Psoas muscle (tissue), 8 donors: ENCODE measurements around the gene CACNB1. TPM values are rescaled to one million over a fixed set of nuclear protein-coding genes. Genes with fewer than 3 reads are reported as not detected.

Experiments
- ATAC-seq, 4 donors: fragments of 200-7000 bp; cut with Tn5 transposase; one replicate each; pipeline ENCODE4 v1.9.1; 2020; ENCODE audit warnings: moderate library complexity in 3 of 4, mild to moderate bottlenecking in 2 of 4
- DNase-seq, 2 donors: peaks; one replicate each; pipeline ENCODE4 v3.0.0-alpha.2; 2020
- H3K27ac ChIP-seq: fragments of 200-600 bp; one replicate; pipeline ENCODE4 v1.8.0; 2022
- H3K27me3 ChIP-seq, 3 donors: fragments of 200-600 bp in 1 of 3; one replicate each; pipeline versions ENCODE4 v1.6.1 to v1.8.0; 2013 to 2022; ENCODE audit warnings: low read length in 2 of 3, mild to moderate bottlenecking in 2 of 3, moderate library complexity in 1 of 3; ENCODE audit not compliant: insufficient read depth in 3 of 3
- H3K36me3 ChIP-seq, 2 donors: fragments of 200-600 bp in 1 of 2; one replicate each; pipeline versions ENCODE4 v1.6.1 to v1.8.0; 2013 to 2022; ENCODE audit warnings: low read depth in 1 of 2, mild to moderate bottlenecking in 1 of 2, moderate library complexity in 1 of 2; ENCODE audit not compliant: insufficient read depth in 1 of 2
- H3K4me1 ChIP-seq: fragments of 200-600 bp; one replicate; pipeline ENCODE4 v1.8.0; 2022
- H3K4me3 ChIP-seq: fragments of 200-600 bp; one replicate; pipeline ENCODE4 v1.8.0; 2022; ENCODE audit warnings: mild to moderate bottlenecking
- H3K9me3 ChIP-seq: fragments of 200-600 bp; one replicate; pipeline ENCODE4 v1.8.0; 2022
- WGBS, 3 donors: extraction: QIAGEN DNeasy Blood & Tissue Kit; methylation state at CpG; one replicate each; pipeline versions ENCODE4 v1.1.6 to v1.1.7; 2013; 5-methylcytosine and 5-hydroxymethylcytosine counted together
- intact Hi-C, 2 donors: fragments of 100-400 bp; cut with DNase I; formaldehyde crosslinking; loops; one replicate each; pipeline versions ENCODE4 v1.11.0 to v1.14.2; 2022
- polyA plus RNA-seq, 3 donors: library from polyadenylated mRNA; stranded (reverse); fragments of 200-250 nt; gene quantifications; one replicate each; pipeline ENCODE4 v1.2.3, GENCODE V29; 2013
- total RNA-seq, 4 donors: library from RNA; stranded (reverse); fragmentation: NEBNext Ultra II Directional in 2 of 4; extraction: Animal tissue kit (Norgen Biotek cat#: 25700) in 2 of 4; gene quantifications; one replicate each; pipeline versions ENCODE4 v1.2.1 to v1.2.4, GENCODE V29; 2021 to 2023
- TF ChIP-seq, protein P1 (sequence below): fragments of 200-600 bp; IDR thresholded peaks from one replicate; pipeline ENCODE4 v1.8.0; 2022; ENCODE audit warnings: antibody characterized with exemption
- donor health status: healthy with polysubstance abuse.
- donor health status: DM: no; HTN: no; CAD: no; lungs with moderate emphysema.
- donor health status: Bipolar disorder and iron deficiency.
- donor health status: healthy.
- donor health status: DM: yes; HTN: yes; CAD: no.
- donor health status: DM: no; HTN: no; CAD: no.
- donor health status: DM: no; HTN: no; CAD: no.
- donor health status: DM: yes; HTN: yes; CAD: no.

Gene CACNB1
- total and polyA plus RNA-seq, 7 donors, result 88.2 to 274 (median 209) TPM

DNA sequence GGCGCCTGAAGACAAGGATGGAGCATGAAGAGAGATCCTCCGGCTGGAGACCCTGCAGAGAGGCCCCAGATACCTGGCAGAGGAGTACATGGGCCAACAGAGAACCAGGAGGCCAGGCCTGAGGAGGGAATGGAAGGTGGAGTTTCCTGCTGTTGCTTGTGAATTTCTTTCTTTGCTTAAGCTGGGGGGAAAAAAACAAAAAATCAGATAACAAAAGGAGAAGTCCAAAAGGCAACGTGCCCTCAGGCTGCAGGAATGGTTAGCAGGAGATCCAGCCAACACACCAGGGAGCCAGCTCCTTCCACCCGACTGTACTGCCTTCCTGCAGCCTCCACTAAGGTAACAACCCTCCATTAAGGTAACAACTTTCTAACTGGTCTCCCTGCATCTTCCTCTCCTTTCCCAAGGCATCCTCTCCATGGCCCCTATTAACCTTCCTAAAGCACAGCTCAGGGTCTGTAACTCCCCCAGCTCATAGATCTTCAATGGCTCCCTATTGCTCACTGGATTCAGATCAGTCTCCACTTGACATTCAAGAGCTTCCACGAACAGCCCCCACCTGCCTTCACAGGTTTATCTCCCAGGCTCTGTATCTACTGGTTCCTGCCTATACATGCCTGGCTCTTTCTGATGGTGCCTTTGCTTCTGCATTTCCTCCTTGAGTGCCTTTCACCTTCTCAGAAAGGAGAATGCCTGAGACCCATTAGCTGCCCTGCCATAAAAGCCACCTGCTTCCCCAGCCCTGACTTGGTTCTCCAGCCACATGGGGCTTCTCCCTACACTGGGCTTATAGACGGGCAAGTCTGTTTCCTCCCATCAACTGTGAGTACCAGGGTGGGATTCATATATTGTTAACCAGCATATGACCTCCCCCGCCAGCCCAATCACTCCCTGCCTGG lies 30.8 kb downstream of the CACNB1 start:
- intact Hi-C loops, result loop anchor here in 1 of 2 donors (10.0 kb wide), 1 partner anchor 68 kb away; no protein-coding TSS in a partner anchor
- no peak overlapping the region for H3K27ac ChIP-seq

GRCh38 chr17:39165841-39166349 lies 31.6 kb downstream of the CACNB1 start, which contains the start of gene ARL5C:
Gene ARL5C, minus strand, starts transcription at chr17:39166161. Its CDS starts 401 bp downstream, at chr17:39165760.
- peak in 2 of 4 donors; percentile 5 to 18 for ATAC-seq
- intact Hi-C loops, result loop anchor here in 1 of 2 donors (10.0 kb wide), 1 partner anchor 69 kb away; no protein-coding TSS in a partner anchor

More for the DNA sequence above, 30.8 kb downstream of the CACNB1 start:
- no peak for ATAC-seq
- Histone ChIP-seq H3K36me3 (no peaks in the 10 kb centered on the region), H3K4me1 (peaks cover 9% of the 10 kb centered on the region), H3K27me3 (no peaks in the 10 kb centered on the region), H3K9me3 (peaks cover 4% of the 10 kb centered on the region), H3K4me3 (no peak overlapping the region)
- 63 to 69% (median 69%) methylated on average over 7 of the region's 7 CpGs for WGBS, 3 donors
- no peak for DNase-seq
- TF ChIP-seq, protein P1, sequence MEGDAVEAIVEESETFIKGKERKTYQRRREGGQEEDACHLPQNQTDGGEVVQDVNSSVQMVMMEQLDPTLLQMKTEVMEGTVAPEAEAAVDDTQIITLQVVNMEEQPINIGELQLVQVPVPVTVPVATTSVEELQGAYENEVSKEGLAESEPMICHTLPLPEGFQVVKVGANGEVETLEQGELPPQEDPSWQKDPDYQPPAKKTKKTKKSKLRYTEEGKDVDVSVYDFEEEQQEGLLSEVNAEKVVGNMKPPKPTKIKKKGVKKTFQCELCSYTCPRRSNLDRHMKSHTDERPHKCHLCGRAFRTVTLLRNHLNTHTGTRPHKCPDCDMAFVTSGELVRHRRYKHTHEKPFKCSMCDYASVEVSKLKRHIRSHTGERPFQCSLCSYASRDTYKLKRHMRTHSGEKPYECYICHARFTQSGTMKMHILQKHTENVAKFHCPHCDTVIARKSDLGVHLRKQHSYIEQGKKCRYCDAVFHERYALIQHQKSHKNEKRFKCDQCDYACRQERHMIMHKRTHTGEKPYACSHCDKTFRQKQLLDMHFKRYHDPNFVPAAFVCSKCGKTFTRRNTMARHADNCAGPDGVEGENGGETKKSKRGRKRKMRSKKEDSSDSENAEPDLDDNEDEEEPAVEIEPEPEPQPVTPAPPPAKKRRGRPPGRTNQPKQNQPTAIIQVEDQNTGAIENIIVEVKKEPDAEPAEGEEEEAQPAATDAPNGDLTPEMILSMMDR, result no peak

GRCh38 chr17:39165178-39165840 lies 32.2 kb downstream of the CACNB1 start:
- no peaks in the 10 kb centered on the region for H3K27me3 ChIP-seq
- no peaks in the 10 kb centered on the region for H3K36me3 ChIP-seq
- H3K9me3 ChIP-seq, result peaks cover 4% of the 10 kb centered on the region
- TF ChIP-seq, protein P1, result no peak
- ATAC-seq (peak; percentile 12 to 55 (median 20)), DNase-seq (no peak)
- intact Hi-C loops, result loop anchor here in 1 of 2 donors (10.0 kb wide), 1 partner anchor 69 kb away; no protein-coding TSS in a partner anchor
- WGBS, 3 donors, result 13 to 14% (median 14%) methylated on average over 49 to 51 of the region's 51 CpGs
- peak overlapping the region; percentile 65 for H3K4me3 ChIP-seq
- H3K4me1 ChIP-seq, result peaks cover 9% of the 10 kb centered on the region
- no peak overlapping the region for H3K27ac ChIP-seq

More at GRCh38 chr17:39165841-39166349, 31.6 kb downstream of the CACNB1 start, which contains the start of gene ARL5C:
- TF ChIP-seq, protein P1, result no peak
- H3K9me3 ChIP-seq, result peaks cover 4% of the 10 kb centered on the region
- 62 to 72% (median 64%) methylated on average over 17 of the region's 17 CpGs for WGBS, 3 donors
- H3K36me3 ChIP-seq, result no peaks in the 10 kb centered on the region
- H3K4me3 ChIP-seq, result peak within 1 kb of the TSS; percentile 65
- H3K27ac ChIP-seq, result no peak within 1 kb of the TSS
- DNase-seq, result no peak
- no peaks in the 10 kb centered on the region for H3K27me3 ChIP-seq
- H3K4me1 ChIP-seq, result peaks cover 9% of the 10 kb centered on the region

GRCh38 chr17:39164675-39165143 lies 32.8 kb downstream of the CACNB1 start:
- TF ChIP-seq, protein P1, result peak; percentile 79
- peak; percentile 84 to 91 (median 89) for ATAC-seq
- intact Hi-C loops, result loop anchor here (1.0 to 10.0 kb wide), 2 partner anchors 70 to 80 kb away; no protein-coding TSS in a partner anchor
- Histone ChIP-seq H3K4me3 (peak overlapping the region; percentile 65), H3K36me3 (no peaks in the 10 kb centered on the region), H3K9me3 (peaks cover 4% of the 10 kb centered on the region), H3K27me3 (no peaks in the 10 kb centered on the region), H3K27ac (no peak overlapping the region), H3K4me1 (peaks cover 9% of the 10 kb centered on the region)
- WGBS, 3 donors, result 0 to 1% (median 1%) methylated on average over 15 of the region's 15 CpGs
- DNase-seq, result peak; percentile 93 to 96
